ENCODE data around the gene FEZF1.

- TF ChIP-seq CTCF (IDR thresholded peaks at IDR 0.05): no peak
- TF ChIP-seq POLR2A (IDR thresholded peaks at IDR 0.05): no peak
These were observed 39.7 kb upstream of the FEZF1 start for GRCh38 chr7:122344303-122344620.
